ENCODE results near the gene RCE1.

The RCE1 gene

GRCh38 chr11:66891851-66892660, 48.8 kb downstream of the RCE1 start:
- peak; percentile 55 to 67 (median 63) for DNase-seq

GRCh38 chr11:66892911-66893310, 49.7 kb downstream of the RCE1 start:
- DNase-seq = no peak

GRCh38 chr11:66894141-66894540, 50.9 kb downstream of the RCE1 start:
- DNase-seq = no peak

All from suppressor macrophage treated with lipopolysaccharide for 1 hour (primary cell).